GM12878 (cell line): ENCODE measurements around the gene CD63.

Experiments
- EZH2 ChIP-seq: IDR thresholded peaks from 2 replicates; pipeline ENCODE4 v1.6.1; 2012; ENCODE audit warnings: low read depth, mild to moderate bottlenecking, control low read depth, inconsistent platforms, low read length, borderline replicate concordance; ENCODE audit not compliant: control insufficient read depth
- GABPA ChIP-seq: IDR thresholded peaks from 2 replicates; pipeline ENCODE4 v1.6.1; 2014; ENCODE audit warnings: antibody characterized with exemption, low read depth, mild to moderate bottlenecking, inconsistent platforms
- HDAC6 ChIP-seq: fragments of 200-600 bp; sonication (generic); IDR thresholded peaks from one replicate; pipeline ENCODE4 v1.8.0; 2017; ENCODE audit warnings: antibody characterized with exemption; ENCODE audit not compliant: unreplicated experiment
- NFIC ChIP-seq: IDR thresholded peaks from 2 replicates; pipeline ENCODE4 v1.6.1; 2012; ENCODE audit warnings: low read depth, mild to moderate bottlenecking, inconsistent platforms, low read length, moderate library complexity
- POLR2AphosphoS2 ChIP-seq: IDR thresholded peaks from 2 replicates; pipeline ENCODE4 v1.6.1; 2011; ENCODE audit warnings: low read depth, mild to moderate bottlenecking, low read length, improper control_type of control experiment, moderate library complexity
- YY1 ChIP-seq: IDR thresholded peaks from 2 replicates; pipeline ENCODE4 v1.6.1; 2011; ENCODE audit warnings: low read depth, mild to moderate bottlenecking, low read length
- ZNF384 ChIP-seq: IDR thresholded peaks from 2 replicates; pipeline ENCODE4 v1.6.1; 2012; ENCODE audit warnings: low read depth, mild to moderate bottlenecking, low read length, improper control_type of control experiment, borderline replicate concordance
- TF ChIP-seq, protein P1 (sequence below): fragments of 450-650 bp; IDR thresholded peaks from 2 replicates; pipeline ENCODE4 v1.6.1; 2016; ENCODE audit warnings: mild to moderate bottlenecking, moderate library complexity, borderline replicate concordance
- TF ChIP-seq, protein P2 (sequence below), 3 experiments: IDR thresholded peaks in 2 of 3; conservative IDR thresholded peaks in 1 of 3; 2 replicates each; pipeline ENCODE4 v1.5.1; 2011; ENCODE audit warnings: low read depth in 3 of 3, low read length in 3 of 3, mild to moderate bottlenecking in 3 of 3, control low read depth in 2 of 3, moderate library complexity in 2 of 3, inconsistent platforms in 1 of 3, mixed read lengths in 1 of 3; ENCODE audit not compliant: control insufficient read depth in 2 of 3, insufficient read depth in 1 of 3; ENCODE audit errors: extremely low read depth in 1 of 3

DNA sequence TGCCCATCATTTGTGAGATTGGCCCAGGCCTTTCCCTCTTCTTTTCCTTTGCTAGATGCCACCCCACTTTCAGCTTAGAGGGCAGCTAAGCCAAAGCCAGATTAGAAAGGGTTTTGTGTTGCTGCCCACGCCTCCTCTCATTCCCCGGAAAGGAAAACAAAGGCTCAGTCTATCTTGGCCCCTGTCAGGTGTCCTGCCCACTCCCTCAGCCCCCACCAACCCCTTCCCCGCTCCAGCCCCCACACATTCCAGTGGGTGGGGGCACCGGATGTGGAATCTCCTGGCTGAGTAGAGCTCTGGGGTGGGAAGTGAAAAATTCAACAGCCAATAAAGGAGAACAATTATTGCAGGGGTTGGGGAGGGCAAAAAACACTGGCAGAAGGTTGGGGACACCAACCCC, 10.8 kb downstream of the CD63 start:
- TF ChIP-seq, protein P1, sequence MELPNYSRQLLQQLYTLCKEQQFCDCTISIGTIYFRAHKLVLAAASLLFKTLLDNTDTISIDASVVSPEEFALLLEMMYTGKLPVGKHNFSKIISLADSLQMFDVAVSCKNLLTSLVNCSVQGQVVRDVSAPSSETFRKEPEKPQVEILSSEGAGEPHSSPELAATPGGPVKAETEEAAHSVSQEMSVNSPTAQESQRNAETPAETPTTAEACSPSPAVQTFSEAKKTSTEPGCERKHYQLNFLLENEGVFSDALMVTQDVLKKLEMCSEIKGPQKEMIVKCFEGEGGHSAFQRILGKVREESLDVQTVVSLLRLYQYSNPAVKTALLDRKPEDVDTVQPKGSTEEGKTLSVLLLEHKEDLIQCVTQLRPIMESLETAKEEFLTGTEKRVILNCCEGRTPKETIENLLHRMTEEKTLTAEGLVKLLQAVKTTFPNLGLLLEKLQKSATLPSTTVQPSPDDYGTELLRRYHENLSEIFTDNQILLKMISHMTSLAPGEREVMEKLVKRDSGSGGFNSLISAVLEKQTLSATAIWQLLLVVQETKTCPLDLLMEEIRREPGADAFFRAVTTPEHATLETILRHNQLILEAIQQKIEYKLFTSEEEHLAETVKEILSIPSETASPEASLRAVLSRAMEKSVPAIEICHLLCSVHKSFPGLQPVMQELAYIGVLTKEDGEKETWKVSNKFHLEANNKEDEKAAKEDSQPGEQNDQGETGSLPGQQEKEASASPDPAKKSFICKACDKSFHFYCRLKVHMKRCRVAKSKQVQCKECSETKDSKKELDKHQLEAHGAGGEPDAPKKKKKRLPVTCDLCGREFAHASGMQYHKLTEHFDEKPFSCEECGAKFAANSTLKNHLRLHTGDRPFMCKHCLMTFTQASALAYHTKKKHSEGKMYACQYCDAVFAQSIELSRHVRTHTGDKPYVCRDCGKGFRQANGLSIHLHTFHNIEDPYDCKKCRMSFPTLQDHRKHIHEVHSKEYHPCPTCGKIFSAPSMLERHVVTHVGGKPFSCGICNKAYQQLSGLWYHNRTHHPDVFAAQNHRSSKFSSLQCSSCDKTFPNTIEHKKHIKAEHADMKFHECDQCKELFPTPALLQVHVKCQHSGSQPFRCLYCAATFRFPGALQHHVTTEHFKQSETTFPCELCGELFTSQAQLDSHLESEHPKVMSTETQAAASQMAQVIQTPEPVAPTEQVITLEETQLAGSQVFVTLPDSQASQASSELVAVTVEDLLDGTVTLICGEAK: no peak
- TF ChIP-seq YY1: no peak
- TF ChIP-seq ZNF384: no peak
- TF ChIP-seq GABPA: no peak
- TF ChIP-seq, protein P2, sequence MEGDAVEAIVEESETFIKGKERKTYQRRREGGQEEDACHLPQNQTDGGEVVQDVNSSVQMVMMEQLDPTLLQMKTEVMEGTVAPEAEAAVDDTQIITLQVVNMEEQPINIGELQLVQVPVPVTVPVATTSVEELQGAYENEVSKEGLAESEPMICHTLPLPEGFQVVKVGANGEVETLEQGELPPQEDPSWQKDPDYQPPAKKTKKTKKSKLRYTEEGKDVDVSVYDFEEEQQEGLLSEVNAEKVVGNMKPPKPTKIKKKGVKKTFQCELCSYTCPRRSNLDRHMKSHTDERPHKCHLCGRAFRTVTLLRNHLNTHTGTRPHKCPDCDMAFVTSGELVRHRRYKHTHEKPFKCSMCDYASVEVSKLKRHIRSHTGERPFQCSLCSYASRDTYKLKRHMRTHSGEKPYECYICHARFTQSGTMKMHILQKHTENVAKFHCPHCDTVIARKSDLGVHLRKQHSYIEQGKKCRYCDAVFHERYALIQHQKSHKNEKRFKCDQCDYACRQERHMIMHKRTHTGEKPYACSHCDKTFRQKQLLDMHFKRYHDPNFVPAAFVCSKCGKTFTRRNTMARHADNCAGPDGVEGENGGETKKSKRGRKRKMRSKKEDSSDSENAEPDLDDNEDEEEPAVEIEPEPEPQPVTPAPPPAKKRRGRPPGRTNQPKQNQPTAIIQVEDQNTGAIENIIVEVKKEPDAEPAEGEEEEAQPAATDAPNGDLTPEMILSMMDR (IDR thresholded peaks at IDR 0.05 in 2 of 3, conservative IDR thresholded peaks at IDR 0.05 in 1 of 3; ENCODE audit: control insufficient read depth in 2 of 3, extremely low read depth in 1 of 3, insufficient read depth in 1 of 3, low read depth in 3 of 3, low read length in 3 of 3): no peak
- TF ChIP-seq POLR2AphosphoS2: no peak
- TF ChIP-seq HDAC6: no peak
- peak; percentile 13; the same call in 1 of the 2 replicates for TF ChIP-seq NFIC
- no peak for TF ChIP-seq EZH2
